ENCODE measurements around the gene SYDE1. TPM values are rescaled to one million over a fixed set of nuclear protein-coding genes. Genes with fewer than 3 reads are reported as not detected.
"Not testable (repeated sequence)": the region's sequence is repeated elsewhere in the genome, so short reads cannot be mapped to it uniquely, and the experiment has no call there.

The SYDE1 gene
- 47.1 TPM for polyA plus RNA-seq (2013, experiment 1 of 2)
- polyA plus RNA-seq (2013, experiment 2 of 2), result 45.0 TPM

GRCh38 chr19:15107061-15108010 lies at the start of gene SYDE1:
Gene SYDE1, plus strand, starts transcription at chr19:15107401. Its CDS starts 33 bp downstream, at chr19:15107434.
- Histone ChIP-seq H3K14ac (ENCODE audit: low read length in 2 of 2) (peak within 1 kb of the TSS; percentile 79 to 87), H4K91ac (ENCODE audit: low read length) (peak within 1 kb of the TSS; percentile 98), H3K79me1 (replicated peaks; ENCODE audit: low read length, poor library complexity, severe bottlenecking) (peaks cover 22% of the 10 kb centered on the region), H4K8ac (ENCODE audit: low read length) (peak within 1 kb of the TSS; percentile 99), H2AK5ac (ENCODE audit: low read length, severe bottlenecking) (peak within 1 kb of the TSS; percentile 79), H3K23ac (ENCODE audit: low read length in 2 of 2) (peak within 1 kb of the TSS in 1 of 2 experiments; percentile 70), H3K27ac (ENCODE audit: low read length, poor library complexity, severe bottlenecking) (peak within 1 kb of the TSS; percentile 89), H2AFZ (ENCODE audit: low read depth, low read length) (peak within 1 kb of the TSS; percentile 93), H3K4me2 (ENCODE audit: low read length, poor library complexity, severe bottlenecking) (peak within 1 kb of the TSS; percentile 83), H2BK5ac (ENCODE audit: low read depth, low read length, poor library complexity, severe bottlenecking) (peak within 1 kb of the TSS; percentile 99), H3K9me3 (ENCODE audit: control insufficient read depth, low read length) (peaks cover 17% of the 10 kb centered on the region), H3K18ac (ENCODE audit: low read depth in 1 of 2, low read length in 2 of 2) (peak within 1 kb of the TSS; percentile 93 to 96), H3K36me3 (ENCODE audit: control insufficient read depth in 1 of 2, insufficient read depth in 2 of 2, low read depth in 1 of 2, low read length in 2 of 2) (peaks cover 27 to 36% of the 10 kb centered on the region in 2 experiments), H3K27me3 (ENCODE audit: control insufficient read depth in 1 of 2, insufficient read depth in 1 of 2, low read length in 2 of 2) (no peaks in the 10 kb centered on the region), H2BK15ac (ENCODE audit: low read depth, poor library complexity, severe bottlenecking) (peak within 1 kb of the TSS; percentile 86), H3K4ac (ENCODE audit: low read depth in 1 of 2, low read length in 2 of 2) (peak within 1 kb of the TSS; percentile 75 to 99), H3K4me3 (ENCODE audit: insufficient read depth in 1 of 2, low read depth in 1 of 2, low read length in 2 of 2) (peak within 1 kb of the TSS; percentile 86 to 89), H3K9ac (ENCODE audit: low read length) (peak within 1 kb of the TSS; percentile 91), H3K4me1 (ENCODE audit: control insufficient read depth, insufficient read depth, low read depth, low read length) (peaks cover 14% of the 10 kb centered on the region), H2BK120ac (ENCODE audit: low read depth, low read length) (peak within 1 kb of the TSS; percentile 100), H2BK12ac (ENCODE audit: low read length in 2 of 2) (peak within 1 kb of the TSS; percentile 70 to 87)
- peak; percentile 53 for DNase-seq
- WGBS, result 1% methylated on average over 74 of the region's 78 CpGs

- no peaks in the 10 kb centered on the region for H3K79me1 ChIP-seq (replicated peaks; ENCODE audit: low read length, poor library complexity, severe bottlenecking)
- no peak overlapping the region for H2AK5ac ChIP-seq (ENCODE audit: low read length, severe bottlenecking)
- peaks cover 0 to 5% of the 10 kb centered on the region in 2 experiments for H3K27me3 ChIP-seq (ENCODE audit: control insufficient read depth in 1 of 2, insufficient read depth in 1 of 2, low read length in 2 of 2)
- H3K23ac ChIP-seq (ENCODE audit: low read length in 2 of 2), result no peak overlapping the region
- no peak for DNase-seq
- H2BK12ac ChIP-seq (ENCODE audit: low read length in 2 of 2), result no peak overlapping the region
- H3K36me3 ChIP-seq (ENCODE audit: control insufficient read depth in 1 of 2, insufficient read depth in 2 of 2, low read depth in 1 of 2, low read length in 2 of 2), result no peaks in the 10 kb centered on the region
- no peak overlapping the region for H2BK5ac ChIP-seq (ENCODE audit: low read depth, low read length, poor library complexity, severe bottlenecking)
- no peak overlapping the region for H3K4me3 ChIP-seq (ENCODE audit: insufficient read depth in 1 of 2, low read depth in 1 of 2, low read length in 2 of 2)
- no peak overlapping the region for H3K4me2 ChIP-seq (ENCODE audit: low read length, poor library complexity, severe bottlenecking)
- no peak overlapping the region for H3K4ac ChIP-seq (ENCODE audit: low read depth in 1 of 2, low read length in 2 of 2)
- no peak overlapping the region for H3K18ac ChIP-seq (ENCODE audit: low read depth in 1 of 2, low read length in 2 of 2)
- 74% methylated on average over 8 of the region's 12 CpGs for WGBS
- H3K9me3 ChIP-seq (ENCODE audit: control insufficient read depth, low read length), result no peaks in the 10 kb centered on the region
- no peak overlapping the region for H2BK15ac ChIP-seq (ENCODE audit: low read depth, poor library complexity, severe bottlenecking)
- no peaks in the 10 kb centered on the region for H3K4me1 ChIP-seq (ENCODE audit: control insufficient read depth, insufficient read depth, low read depth, low read length)
- no peak overlapping the region for H3K14ac ChIP-seq (ENCODE audit: low read length in 2 of 2)
- H2BK120ac ChIP-seq (ENCODE audit: low read depth, low read length), result no peak overlapping the region
- no peak overlapping the region for H4K91ac ChIP-seq (ENCODE audit: low read length)
- no peak overlapping the region for H3K27ac ChIP-seq (ENCODE audit: low read length, poor library complexity, severe bottlenecking)
- H3K9ac ChIP-seq (ENCODE audit: low read length), result no peak overlapping the region
- no peak overlapping the region for H4K8ac ChIP-seq (ENCODE audit: low read length)
- H2AFZ ChIP-seq (ENCODE audit: low read depth, low read length), result no peak overlapping the region
These were observed 45.2 kb upstream of the SYDE1 start for GRCh38 chr19:15062036-15062435.

DNA sequence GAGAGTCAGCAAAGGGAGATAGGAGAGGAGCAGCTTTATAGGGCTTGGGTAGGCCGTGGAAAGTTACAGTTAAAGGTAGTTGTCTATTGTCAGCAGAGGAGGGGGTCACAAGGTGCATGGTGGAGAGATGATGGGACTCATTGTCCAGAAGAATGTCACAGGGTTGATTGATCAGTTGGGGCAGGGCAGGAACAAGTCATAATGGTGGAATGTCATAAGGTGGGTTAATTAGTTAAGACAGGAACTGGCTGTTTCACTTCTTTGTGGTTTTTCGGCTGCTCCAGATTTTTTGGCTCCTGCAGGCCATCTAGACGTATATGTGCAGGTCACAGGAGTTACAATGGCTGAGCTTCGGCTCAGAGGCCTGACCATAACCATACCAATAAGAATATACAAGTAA lies 36.8 kb upstream of the SYDE1 start:
- not testable (repeated sequence) for H2AK5ac ChIP-seq (ENCODE audit: low read length, severe bottlenecking); H3K4me2 ChIP-seq (ENCODE audit: low read length, poor library complexity, severe bottlenecking); H3K79me1 ChIP-seq (replicated peaks; ENCODE audit: low read length, poor library complexity, severe bottlenecking); H2BK15ac ChIP-seq (ENCODE audit: low read depth, poor library complexity, severe bottlenecking); H2BK5ac ChIP-seq (ENCODE audit: low read depth, low read length, poor library complexity, severe bottlenecking); DNase-seq; H3K18ac ChIP-seq (ENCODE audit: low read depth in 1 of 2, low read length in 2 of 2); H2AFZ ChIP-seq (ENCODE audit: low read depth, low read length); H3K4ac ChIP-seq (ENCODE audit: low read depth in 1 of 2, low read length in 2 of 2); H4K91ac ChIP-seq (ENCODE audit: low read length); H3K9me3 ChIP-seq (ENCODE audit: control insufficient read depth, low read length); H3K27ac ChIP-seq (ENCODE audit: low read length, poor library complexity, severe bottlenecking); H3K4me1 ChIP-seq (ENCODE audit: control insufficient read depth, insufficient read depth, low read depth, low read length); H2BK120ac ChIP-seq (ENCODE audit: low read depth, low read length); H3K9ac ChIP-seq (ENCODE audit: low read length); H3K23ac ChIP-seq (ENCODE audit: low read length in 2 of 2); H4K8ac ChIP-seq (ENCODE audit: low read length); H3K14ac ChIP-seq (ENCODE audit: low read length in 2 of 2); H2BK12ac ChIP-seq (ENCODE audit: low read length in 2 of 2); H3K36me3 ChIP-seq (ENCODE audit: control insufficient read depth in 1 of 2, insufficient read depth in 2 of 2, low read depth in 1 of 2, low read length in 2 of 2); H3K4me3 ChIP-seq (ENCODE audit: insufficient read depth in 1 of 2, low read depth in 1 of 2, low read length in 2 of 2)
- WGBS, result 64% methylated on average over 4 of the region's 4 CpGs
- H3K27me3 ChIP-seq (ENCODE audit: control insufficient read depth in 1 of 2, insufficient read depth in 1 of 2, low read length in 2 of 2), result peaks cover 0 to 14% of the 10 kb centered on the region in 2 experiments

- peaks cover 0 to 2% of the 10 kb centered on the region in 2 experiments for H3K27me3 ChIP-seq (ENCODE audit: control insufficient read depth in 1 of 2, insufficient read depth in 1 of 2, low read length in 2 of 2)
These were observed 34.1 kb upstream of the SYDE1 start for GRCh38 chr19:15072930-15073647.

More at GRCh38 chr19:15072930-15073647, 34.1 kb upstream of the SYDE1 start:
- Histone ChIP-seq H2BK15ac (ENCODE audit: low read depth, poor library complexity, severe bottlenecking) (no peak overlapping the region), H2BK12ac (ENCODE audit: low read length in 2 of 2) (no peak overlapping the region), H2BK5ac (ENCODE audit: low read depth, low read length, poor library complexity, severe bottlenecking) (no peak overlapping the region), H2AFZ (ENCODE audit: low read depth, low read length) (no peak overlapping the region), H3K14ac (ENCODE audit: low read length in 2 of 2) (no peak overlapping the region), H3K4me1 (ENCODE audit: control insufficient read depth, insufficient read depth, low read depth, low read length) (no peaks in the 10 kb centered on the region), H3K79me1 (replicated peaks; ENCODE audit: low read length, poor library complexity, severe bottlenecking) (no peaks in the 10 kb centered on the region), H3K27ac (ENCODE audit: low read length, poor library complexity, severe bottlenecking) (no peak overlapping the region), H4K91ac (ENCODE audit: low read length) (no peak overlapping the region), H3K18ac (ENCODE audit: low read depth in 1 of 2, low read length in 2 of 2) (no peak overlapping the region), H2BK120ac (ENCODE audit: low read depth, low read length) (no peak overlapping the region), H3K4me2 (ENCODE audit: low read length, poor library complexity, severe bottlenecking) (no peak overlapping the region), H2AK5ac (ENCODE audit: low read length, severe bottlenecking) (no peak overlapping the region), H3K4me3 (ENCODE audit: insufficient read depth in 1 of 2, low read depth in 1 of 2, low read length in 2 of 2) (no peak overlapping the region), H3K4ac (ENCODE audit: low read depth in 1 of 2, low read length in 2 of 2) (no peak overlapping the region), H3K23ac (ENCODE audit: low read length in 2 of 2) (no peak overlapping the region), H3K9ac (ENCODE audit: low read length) (no peak overlapping the region), H3K9me3 (ENCODE audit: control insufficient read depth, low read length) (no peaks in the 10 kb centered on the region), H4K8ac (ENCODE audit: low read length) (no peak overlapping the region), H3K36me3 (ENCODE audit: control insufficient read depth in 1 of 2, insufficient read depth in 2 of 2, low read depth in 1 of 2, low read length in 2 of 2) (no peaks in the 10 kb centered on the region)
- WGBS, result 78% methylated on average over 23 of the region's 23 CpGs
- DNase-seq, result no peak
